Fibroblast of lung (primary cell): ENCODE measurements around the gene ADCY5.

ENCODE experiments used
- CTCF ChIP-seq, 2 donors: IDR thresholded peaks in 1 of 2; conservative IDR thresholded peaks in 1 of 2; 1 replicate in 1 of 2; 2 replicates in 1 of 2; pipeline ENCODE4 v1.5.1; 2011 to 2012; ENCODE audit warnings: low read length in 2 of 2, control low read depth in 1 of 2, inconsistent platforms in 1 of 2, low read depth in 1 of 2, mild to moderate bottlenecking in 1 of 2
- EZH2 ChIP-seq: IDR thresholded peaks from 2 replicates; pipeline ENCODE4 v1.5.1; 2012; ENCODE audit warnings: low read length, control low read depth, mild to moderate bottlenecking; ENCODE audit errors: missing control alignments

DNA sequence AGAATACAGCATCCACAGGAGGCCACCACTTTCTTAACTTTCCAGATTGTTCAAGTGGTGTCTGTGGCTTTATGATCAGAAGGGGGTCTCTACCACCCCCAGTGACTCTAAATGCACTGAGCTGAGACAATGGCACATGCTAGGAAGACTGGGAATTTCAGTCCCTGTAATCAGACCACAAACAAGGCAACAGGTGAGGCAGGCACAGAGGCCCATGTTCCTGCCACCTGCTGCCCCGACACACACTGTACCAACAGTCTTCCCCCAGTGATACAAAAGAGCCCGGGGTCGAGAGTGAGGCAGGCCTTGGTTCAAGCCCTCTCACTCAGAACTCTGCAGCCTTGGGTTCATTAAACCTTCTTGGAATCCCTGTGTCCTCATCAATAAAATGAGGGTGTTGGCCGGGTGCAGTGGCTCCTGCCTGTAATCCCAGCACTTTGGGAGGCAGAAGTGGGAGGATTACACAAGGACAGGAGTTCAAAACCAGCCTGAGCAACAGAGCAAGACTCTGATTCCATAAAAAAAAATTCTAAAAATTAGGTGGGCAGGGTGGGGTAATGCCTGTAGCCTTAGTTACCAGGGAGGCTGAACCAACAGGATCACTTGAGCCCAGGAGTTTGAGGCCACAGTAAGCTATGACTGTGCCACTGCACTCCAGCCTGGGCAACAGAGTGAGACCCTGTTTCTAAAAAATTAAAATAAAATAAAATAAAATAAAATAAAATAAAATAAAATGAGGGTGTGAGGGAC, 55.8 kb downstream of the ADCY5 start:
- TF ChIP-seq CTCF (conservative IDR thresholded peaks at IDR 0.05 in 1 of 2, IDR thresholded peaks at IDR 0.05 in 1 of 2; ENCODE audit: low read depth in 1 of 2, low read length in 2 of 2), result no peak
- TF ChIP-seq EZH2, result no peak
